PC-3 (cell line): ENCODE results near the gene YES1. TPM values are rescaled to one million over a fixed set of nuclear protein-coding genes. Genes with fewer than 3 reads are reported as not detected.

ENCODE experiments used
- ATAC-seq: fragments of 200-7000 bp; cut with Tn5 transposase; 2 replicates; pipeline ENCODE4 v1.9.1; 2020; ENCODE audit warnings: mild to moderate bottlenecking, moderate library complexity
- BruUV-seq: library from RNA; stranded (reverse); fragments of 400-500 nt; replicated peaks from 2 replicates; lab custom pipeline; 2021; lab: Mats Ljungman, UMichigan
- CTCF ChIA-PET: fragments of 300-600 bp; sonication (Branson Sonifier 250); formaldehyde crosslinking; loops from one replicate; lab custom pipeline; 2022; ENCODE audit warnings: antibody characterized with exemption; lab: Charles Lee
- POLR2A ChIA-PET: fragments of 300-600 bp; sonication (Branson Sonifier 250); formaldehyde crosslinking; loops from one replicate; lab custom pipeline; 2022; ENCODE audit warnings: antibody characterized with exemption; ENCODE audit not compliant: unreplicated experiment; lab: Charles Lee
- DNase-seq: peaks from one replicate; pipeline ENCODE4 v3.0.0-alpha.2; 2015
- H2AFZ ChIP-seq: fragments of 300-600 bp; sonication (generic); 2 replicates; pipeline ENCODE4 v1.6.0; 2016; ENCODE audit warnings: antibody characterized with exemption, low read length
- H3F3A ChIP-seq: fragments of 300-600 bp; sonication (generic); one replicate; pipeline ENCODE4 v1.6.0; 2017; ENCODE audit warnings: antibody characterized with exemption, low read length, control low read depth, mild to moderate bottlenecking; ENCODE audit not compliant: unreplicated experiment
- H3K27ac ChIP-seq: fragments of 300-600 bp; sonication (generic); 2 replicates; pipeline ENCODE4 v1.5.1; 2016; ENCODE audit warnings: mild to moderate bottlenecking, low read length
- H3K27me3 ChIP-seq: fragments of 300-600 bp; sonication (generic); 2 replicates; pipeline ENCODE4 v1.6.1; 2016; ENCODE audit warnings: low read length, mixed read lengths
- H3K36me3 ChIP-seq: fragments of 300-600 bp; sonication (generic); 2 replicates; pipeline ENCODE4 v1.6.1; 2016; ENCODE audit warnings: low read depth, mixed run types, low read length, mixed read lengths
- H3K4me1 ChIP-seq: fragments of 300-600 bp; sonication (generic); 2 replicates; pipeline ENCODE4 v1.5.1; 2016; ENCODE audit warnings: low read length; ENCODE audit not compliant: insufficient read depth
- H3K4me2 ChIP-seq: fragments of 300-600 bp; sonication (generic); 2 replicates; pipeline ENCODE4 v1.6.0; 2016; ENCODE audit warnings: low read length
- H3K4me3 ChIP-seq: fragments of 300-600 bp; sonication (generic); 2 replicates; pipeline ENCODE4 v1.5.1; 2016; ENCODE audit warnings: mild to moderate bottlenecking, low read length, mixed read lengths
- H3K79me2 ChIP-seq: fragments of 300-600 bp; sonication (generic); 2 replicates; pipeline ENCODE4 v1.6.1; 2017; ENCODE audit warnings: low read length, mixed read lengths
- H3K9ac ChIP-seq: fragments of 300-600 bp; sonication (generic); 2 replicates; pipeline ENCODE4 v1.6.0; 2016; ENCODE audit warnings: mild to moderate bottlenecking, low read length
- H3K9me2 ChIP-seq: fragments of 300-600 bp; sonication (generic); replicated peaks from 2 replicates; pipeline ENCODE4 v1.6.1; 2016; ENCODE audit warnings: mixed run types, low read length, mixed read lengths
- H3K9me3 ChIP-seq: fragments of 300-600 bp; sonication (generic); 2 replicates; pipeline ENCODE4 v1.6.1; 2016; ENCODE audit warnings: low read length, mixed read lengths
- H4K20me1 ChIP-seq: fragments of 300-600 bp; sonication (generic); 2 replicates; pipeline ENCODE4 v1.6.1; 2016; ENCODE audit warnings: low read length, mixed read lengths
- CTCF ChIP-seq: fragments of 300-600 bp; sonication (generic); conservative IDR thresholded peaks from 2 replicates; pipeline ENCODE4 v1.5.1; 2017; ENCODE audit warnings: antibody characterized with exemption, low read depth, mild to moderate bottlenecking, low read length
- EZH2 ChIP-seq: fragments of 300-600 bp; sonication (generic); IDR thresholded peaks from one replicate; pipeline ENCODE4 v1.6.1; 2017; ENCODE audit warnings: antibody characterized with exemption, mild to moderate bottlenecking, low read length; ENCODE audit not compliant: unreplicated experiment
- EZH2phosphoT487 ChIP-seq: fragments of 300-600 bp; sonication (generic); IDR thresholded peaks from 2 replicates; pipeline ENCODE4 v1.6.1; 2018; ENCODE audit warnings: mild to moderate bottlenecking, antibody characterized with exemption, low read length, borderline replicate concordance
- intact Hi-C: fragments of 100-400 bp; cut with micrococcal nuclease; formaldehyde crosslinking; loops from 2 replicates; pipeline ENCODE4 v1.9.0; 2023
- total RNA-seq: library from RNA; depleted of rRNA; stranded (reverse); fragments of >200 nt; gene quantifications from 2 replicates; pipeline ENCODE4 v1.2.3, GENCODE V29; 2014

The YES1 gene
- total RNA-seq, 1 experiment from 2014 or later = 73.5 TPM

GRCh38 chr18:678482-679182, 133.4 kb downstream of the YES1 start:
- peaks cover 16% of the 10 kb centered on the region for H3F3A ChIP-seq
- H3K4me1 ChIP-seq = peaks cover 21% of the 10 kb centered on the region
- POLR2A ChIA-PET = no interaction called here
- H3K27ac ChIP-seq = peak overlapping the region; percentile 22
- TF ChIP-seq EZH2 = no peak
- no peak for TF ChIP-seq CTCF
- TF ChIP-seq EZH2phosphoT487 = no peak
- no peak overlapping the region for H3K4me3 ChIP-seq
- intact Hi-C loops = loop anchor here (1.0 kb wide), 1 partner anchor 25 kb away; no protein-coding TSS in a partner anchor
- ATAC-seq = no peak
- no peaks in the 10 kb centered on the region for H3K9me3 ChIP-seq
- H3K79me2 ChIP-seq = no peaks in the 10 kb centered on the region
- H3K9ac ChIP-seq = no peak overlapping the region
- DNase-seq = no peak
- no peaks in the 10 kb centered on the region for H3K9me2 ChIP-seq
- no peaks in the 10 kb centered on the region for H4K20me1 ChIP-seq
- CTCF ChIA-PET = interaction anchor here (0.6 to 1.3 kb wide), 3 partner anchors 34 to 55 kb away, joined by 3 to 6 read pairs (median 5); no protein-coding TSS in a partner anchor
- H2AFZ ChIP-seq = no peak overlapping the region
- no peaks in the 10 kb centered on the region for H3K27me3 ChIP-seq
- H3K36me3 ChIP-seq = peaks cover 36% of the 10 kb centered on the region
- BruUV-seq = no TSS peak
- H3K4me2 ChIP-seq = 0 out of 2 replicates have a peak overlapping the region, but pooled peaks have one; percentile 21

- Histone ChIP-seq H3K36me3 (peaks cover 38% of the 10 kb centered on the region), H2AFZ (no peak overlapping the region), H3K9me2 (no peaks in the 10 kb centered on the region), H3K79me2 (no peaks in the 10 kb centered on the region), H3K4me2 (peak overlapping the region; percentile 30), H3K27me3 (no peaks in the 10 kb centered on the region), H3F3A (peaks cover 17% of the 10 kb centered on the region), H4K20me1 (no peaks in the 10 kb centered on the region), H3K27ac (peak overlapping the region; percentile 64), H3K9ac (no peak overlapping the region), H3K4me3 (no peak overlapping the region), H3K4me1 (peaks cover 17% of the 10 kb centered on the region), H3K9me3 (no peaks in the 10 kb centered on the region)
- POLR2A ChIA-PET = interaction anchor here (0.5 to 0.7 kb wide), 2 partner anchors 20 to 24 kb away, joined by 3 to 16 read pairs; no protein-coding TSS in a partner anchor
- CTCF ChIA-PET = interaction anchor here (0.6 to 1.3 kb wide), 3 partner anchors 35 to 54 kb away, joined by 3 to 6 read pairs (median 5); no protein-coding TSS in a partner anchor
- TF ChIP-seq EZH2phosphoT487 = no peak
- no peak for TF ChIP-seq CTCF
- no peak for TF ChIP-seq EZH2
- intact Hi-C loops = loop anchor here (1.0 kb wide), 1 partner anchor 25 kb away; no protein-coding TSS in a partner anchor
- peak; percentile 93 for ATAC-seq
- BruUV-seq = no TSS peak
- DNase-seq = peak; percentile 83
Observed at GRCh38 chr18:677951-678381, 134.1 kb downstream of the YES1 start.

DNA sequence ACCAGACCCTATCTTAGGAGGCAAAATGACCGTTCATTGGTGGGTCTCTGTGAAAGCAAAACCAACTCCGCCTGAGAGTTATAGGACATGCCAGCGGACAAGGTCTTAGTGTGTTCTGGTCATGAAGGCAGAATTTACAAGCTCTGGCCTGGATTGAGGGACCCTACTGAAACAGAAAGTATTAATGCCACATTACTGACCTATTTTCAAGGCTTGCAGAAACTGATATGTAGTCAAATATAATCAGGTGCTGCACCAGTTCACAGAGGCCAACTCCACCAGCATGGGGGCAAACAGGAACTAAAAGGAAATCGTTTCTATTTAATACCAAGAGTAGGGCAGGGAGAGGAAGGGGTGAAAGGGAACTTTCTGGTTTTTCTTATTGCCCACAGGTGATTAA, 134.9 kb downstream of the YES1 start:
- no peaks in the 10 kb centered on the region for H3K9me3 ChIP-seq
- POLR2A ChIA-PET = no interaction called here
- H4K20me1 ChIP-seq = no peaks in the 10 kb centered on the region
- ATAC-seq (no peak), DNase-seq (no peak)
- H3K9me2 ChIP-seq = no peaks in the 10 kb centered on the region
- H3K27me3 ChIP-seq = no peaks in the 10 kb centered on the region
- peak overlapping the region; percentile 30 for H3K4me2 ChIP-seq
- no peak overlapping the region for H3K4me3 ChIP-seq
- peaks cover 17% of the 10 kb centered on the region for H3F3A ChIP-seq
- intact Hi-C loops = no loop called here
- CTCF ChIA-PET = interaction anchor here (1.3 kb wide), 1 partner anchor 53 kb away, joined by 6 read pairs; no protein-coding TSS in a partner anchor
- TF ChIP-seq CTCF = no peak
- TF ChIP-seq EZH2phosphoT487 = no peak
- no peak for TF ChIP-seq EZH2
- H3K36me3 ChIP-seq = peaks cover 44% of the 10 kb centered on the region
- no peaks in the 10 kb centered on the region for H3K79me2 ChIP-seq
- H2AFZ ChIP-seq = no peak overlapping the region
- no TSS peak for BruUV-seq
- H3K4me1 ChIP-seq = peaks cover 17% of the 10 kb centered on the region
- H3K27ac ChIP-seq = peak overlapping the region; percentile 64
- 0 out of 2 replicates have a peak overlapping the region, but pooled peaks have one; percentile 15 for H3K9ac ChIP-seq
